Suprapubic skin (tissue), 4 donors: ENCODE measurements around the gene DSCAM. TPM values are rescaled to one million over a fixed set of nuclear protein-coding genes. Genes with fewer than 3 reads are reported as not detected.

ENCODE experiments used
- DNase-seq, 2 donors: peaks; one replicate each; pipeline ENCODE4 v3.0.0-alpha.2; 2019; ENCODE audit warnings: low spot score in 2 of 2
- H3K27ac ChIP-seq: fragments of 200-600 bp; sonication (generic); one replicate; pipeline ENCODE4 v1.5.1; 2019
- H3K27me3 ChIP-seq: fragments of 200-600 bp; sonication (generic); one replicate; pipeline ENCODE4 v1.5.1; 2019
- H3K36me3 ChIP-seq: fragments of 200-600 bp; sonication (generic); one replicate; pipeline ENCODE4 v1.5.1; 2019
- H3K4me1 ChIP-seq: fragments of 200-600 bp; sonication (generic); one replicate; pipeline ENCODE4 v1.5.1; 2019
- H3K4me3 ChIP-seq: fragments of 200-600 bp; sonication (generic); one replicate; pipeline ENCODE4 v1.5.1; 2019; ENCODE audit warnings: mild to moderate bottlenecking
- H3K9me3 ChIP-seq: fragments of 200-600 bp; sonication (generic); one replicate; pipeline ENCODE4 v1.5.1; 2019
- EP300 ChIP-seq: sonication (generic); formaldehyde crosslinking; IDR thresholded peaks from one replicate; pipeline ENCODE4 v1.6.1; 2017; ENCODE audit warnings: antibody characterized with exemption
- POLR2A ChIP-seq, 2 donors: fragments of 450-650 bp; IDR thresholded peaks; one replicate each; pipeline ENCODE4 v1.6.1; 2017; ENCODE audit warnings: antibody characterized with exemption in 2 of 2, mild to moderate bottlenecking in 2 of 2, moderate library complexity in 2 of 2
- POLR2AphosphoS5 ChIP-seq, 3 donors: sonication (generic); formaldehyde crosslinking; IDR thresholded peaks; one replicate each; pipeline ENCODE4 v1.6.1; 2017; ENCODE audit warnings: antibody characterized with exemption in 3 of 3
- WGBS: methylation state at CpG from one replicate; pipeline ENCODE4 v1.1.5; 2018; 5-methylcytosine and 5-hydroxymethylcytosine counted together
- total RNA-seq, 4 donors: library from RNA; depleted of rRNA; stranded (reverse); fragments of >200 nt; gene quantifications; one replicate each; pipeline ENCODE4 v1.1.0, GENCODE V29; 2016
- TF ChIP-seq, protein P1 (sequence below), 2 donors: fragments of 200-600 bp in 1 of 2; fragments of 450-650 bp in 1 of 2; sonication (generic) in 1 of 2; IDR thresholded peaks; one replicate each; pipeline ENCODE4 v1.5.1; 2016 to 2019; ENCODE audit warnings: antibody characterized with exemption in 2 of 2, mild to moderate bottlenecking in 1 of 2, moderate library complexity in 1 of 2

DSCAM gene
- total RNA-seq, 4 donors from 2014 or later = 0.08 TPM; not detected in 3

DNA sequence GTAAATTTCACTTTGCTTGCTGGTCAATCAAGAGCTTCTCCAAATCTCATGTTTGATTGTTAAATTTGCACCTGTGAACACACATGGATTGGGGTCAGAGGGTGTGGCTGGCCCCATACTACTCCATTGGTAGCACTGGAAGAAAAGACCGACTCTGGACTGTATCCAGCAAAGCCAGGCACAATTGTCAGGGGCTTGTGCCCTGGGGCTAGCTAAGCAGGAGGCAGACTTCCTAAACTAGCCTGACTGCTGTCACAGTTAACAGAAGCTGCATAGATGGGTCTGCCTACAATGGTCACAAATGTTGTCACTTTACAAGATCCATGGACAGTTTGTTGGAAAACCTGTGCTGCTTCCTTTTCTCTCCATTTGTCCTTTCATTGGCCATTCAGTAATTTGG, 421.0 kb downstream of the DSCAM start:
- no peaks in the 10 kb centered on the region for H3K36me3 ChIP-seq
- no peak overlapping the region for H3K4me3 ChIP-seq
- peaks cover 1% of the 10 kb centered on the region for H3K9me3 ChIP-seq
- no peaks in the 10 kb centered on the region for H3K4me1 ChIP-seq
- no peak for TF ChIP-seq POLR2AphosphoS5 (IDR thresholded peaks at IDR 0.05)
- no peak for TF ChIP-seq POLR2A (IDR thresholded peaks at IDR 0.05)
- TF ChIP-seq, protein P1, sequence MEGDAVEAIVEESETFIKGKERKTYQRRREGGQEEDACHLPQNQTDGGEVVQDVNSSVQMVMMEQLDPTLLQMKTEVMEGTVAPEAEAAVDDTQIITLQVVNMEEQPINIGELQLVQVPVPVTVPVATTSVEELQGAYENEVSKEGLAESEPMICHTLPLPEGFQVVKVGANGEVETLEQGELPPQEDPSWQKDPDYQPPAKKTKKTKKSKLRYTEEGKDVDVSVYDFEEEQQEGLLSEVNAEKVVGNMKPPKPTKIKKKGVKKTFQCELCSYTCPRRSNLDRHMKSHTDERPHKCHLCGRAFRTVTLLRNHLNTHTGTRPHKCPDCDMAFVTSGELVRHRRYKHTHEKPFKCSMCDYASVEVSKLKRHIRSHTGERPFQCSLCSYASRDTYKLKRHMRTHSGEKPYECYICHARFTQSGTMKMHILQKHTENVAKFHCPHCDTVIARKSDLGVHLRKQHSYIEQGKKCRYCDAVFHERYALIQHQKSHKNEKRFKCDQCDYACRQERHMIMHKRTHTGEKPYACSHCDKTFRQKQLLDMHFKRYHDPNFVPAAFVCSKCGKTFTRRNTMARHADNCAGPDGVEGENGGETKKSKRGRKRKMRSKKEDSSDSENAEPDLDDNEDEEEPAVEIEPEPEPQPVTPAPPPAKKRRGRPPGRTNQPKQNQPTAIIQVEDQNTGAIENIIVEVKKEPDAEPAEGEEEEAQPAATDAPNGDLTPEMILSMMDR (IDR thresholded peaks at IDR 0.05) = no peak
- TF ChIP-seq EP300 = no peak
- H3K27me3 ChIP-seq = no peaks in the 10 kb centered on the region
- H3K27ac ChIP-seq = no peak overlapping the region
- 0% methylated on average over 1 of the region's 1 CpG for WGBS
- no peak for DNase-seq

- H3K4me1 ChIP-seq = no peaks in the 10 kb centered on the region
- H3K27ac ChIP-seq = no peak overlapping the region
- no peak for TF ChIP-seq POLR2AphosphoS5 (IDR thresholded peaks at IDR 0.05)
- TF ChIP-seq, protein P1 (IDR thresholded peaks at IDR 0.05) = no peak
- TF ChIP-seq EP300 = no peak
- no peak for TF ChIP-seq POLR2A (IDR thresholded peaks at IDR 0.05)
- no peak overlapping the region for H3K4me3 ChIP-seq
- 75% methylated on average over 12 of the region's 12 CpGs for WGBS
- no peaks in the 10 kb centered on the region for H3K36me3 ChIP-seq
- peaks cover 11% of the 10 kb centered on the region for H3K9me3 ChIP-seq
- DNase-seq = no peak
- H3K27me3 ChIP-seq = no peaks in the 10 kb centered on the region
These were observed 423.9 kb downstream of the DSCAM start for GRCh38 chr21:40422896-40423635.

GRCh38 chr21:40421121-40421520, 425.8 kb downstream of the DSCAM start:
- Histone ChIP-seq H3K4me3 (no peak overlapping the region), H3K4me1 (no peaks in the 10 kb centered on the region), H3K36me3 (no peaks in the 10 kb centered on the region), H3K27ac (no peak overlapping the region), H3K27me3 (no peaks in the 10 kb centered on the region), H3K9me3 (peaks cover 11% of the 10 kb centered on the region)
- TF ChIP-seq POLR2A (IDR thresholded peaks at IDR 0.05) (no peak), EP300 (no peak), POLR2AphosphoS5 (IDR thresholded peaks at IDR 0.05) (no peak)
- TF ChIP-seq, protein P1 (IDR thresholded peaks at IDR 0.05) = no peak
- DNase-seq = no peak
- 85% methylated on average over 4 of the region's 4 CpGs for WGBS

DNA sequence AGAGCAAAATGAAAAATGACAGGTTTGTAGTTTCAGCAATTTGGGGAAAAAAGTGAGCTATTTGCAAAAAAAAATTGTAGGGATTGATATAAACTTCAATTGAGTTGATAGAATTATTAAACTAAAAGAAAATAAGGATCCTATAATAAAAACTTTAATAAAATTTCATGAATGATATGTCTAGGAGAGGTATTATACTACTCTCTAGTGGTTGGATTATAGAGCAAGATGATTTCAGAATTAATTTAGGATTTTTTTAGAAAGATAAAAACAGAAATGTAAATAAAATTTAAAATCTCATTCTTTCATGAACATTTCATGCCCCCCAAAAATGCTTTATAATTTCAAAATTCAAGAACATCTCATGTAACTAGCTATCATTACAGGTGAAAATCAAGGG, 430.4 kb downstream of the DSCAM start:
- DNase-seq = no peak
- Histone ChIP-seq H3K4me3 (no peak overlapping the region), H3K27ac (no peak overlapping the region), H3K4me1 (no peaks in the 10 kb centered on the region), H3K9me3 (peaks cover 11% of the 10 kb centered on the region), H3K27me3 (no peaks in the 10 kb centered on the region), H3K36me3 (no peaks in the 10 kb centered on the region)
- TF ChIP-seq POLR2AphosphoS5 (IDR thresholded peaks at IDR 0.05) (no peak), EP300 (no peak), POLR2A (IDR thresholded peaks at IDR 0.05) (no peak)
- TF ChIP-seq, protein P1 (IDR thresholded peaks at IDR 0.05) = no peak

- no peak overlapping the region for H3K27ac ChIP-seq
- H3K27me3 ChIP-seq = no peaks in the 10 kb centered on the region
- TF ChIP-seq EP300 (no peak), POLR2A (IDR thresholded peaks at IDR 0.05) (no peak), POLR2AphosphoS5 (IDR thresholded peaks at IDR 0.05) (no peak)
- TF ChIP-seq, protein P1 (IDR thresholded peaks at IDR 0.05) = no peak
- 83% methylated on average over 5 of the region's 5 CpGs for WGBS
- no peaks in the 10 kb centered on the region for H3K36me3 ChIP-seq
- no peak overlapping the region for H3K4me3 ChIP-seq
- H3K9me3 ChIP-seq = no peaks in the 10 kb centered on the region
- no peak for DNase-seq
- no peaks in the 10 kb centered on the region for H3K4me1 ChIP-seq
These were observed 438.4 kb downstream of the DSCAM start for GRCh38 chr21:40408561-40408960.
